IMR-90 (cell line): ENCODE data around the gene SV2C. TPM values are rescaled to one million over a fixed set of nuclear protein-coding genes. Genes with fewer than 3 reads are reported as not detected.

Source experiments
- ATAC-seq: fragments of 200-7000 bp; cut with Tn5 transposase; 2 replicates; pipeline ENCODE4 v1.9.1; 2020; ENCODE audit warnings: low read depth, mild to moderate bottlenecking, moderate library complexity
- BruUV-seq: library from RNA; stranded (reverse); fragments of 400-500 nt; replicated peaks from 2 replicates; lab custom pipeline; 2021; lab: Mats Ljungman, UMichigan
- CTCF ChIA-PET: fragments of 300-600 bp; formaldehyde crosslinking; extraction: SDS; loops from one replicate; lab custom pipeline; 2021; ENCODE audit warnings: antibody characterized with exemption; lab: Yijun Ruan, JAX
- POLR2A ChIA-PET: fragments of 300-600 bp; sonication (Branson Sonifier 250); formaldehyde crosslinking; loops from one replicate; lab custom pipeline; 2022; ENCODE audit warnings: antibody characterized with exemption; ENCODE audit not compliant: unreplicated experiment; lab: Charles Lee
- DNase-seq: peaks from one replicate; pipeline ENCODE4 v3.0.0; 2013
- H2AFZ ChIP-seq: replicated peaks from 2 replicates; pipeline ENCODE3; 2013; ENCODE audit warnings: low read length, mild to moderate bottlenecking; ENCODE audit not compliant: poor library complexity
- H2AK5ac ChIP-seq: 2 replicates; pipeline ENCODE4 v1.6.1; 2013; ENCODE audit warnings: low read depth, low read length, inconsistent platforms
- H2AK9ac ChIP-seq: replicated peaks from 2 replicates; pipeline ENCODE3; 2013; ENCODE audit warnings: mild to moderate bottlenecking, low read depth, low read length, moderate library complexity; ENCODE audit not compliant: poor library complexity
- H2BK120ac ChIP-seq: 2 replicates; pipeline ENCODE4 v1.6.1; 2013; ENCODE audit warnings: low read depth, low read length, inconsistent platforms
- H2BK15ac ChIP-seq: 3 replicates; pipeline ENCODE4 v1.6.1; 2013; ENCODE audit warnings: low read depth, low read length, inconsistent platforms
- H2BK20ac ChIP-seq: 2 replicates; pipeline ENCODE4 v1.6.1; 2013; ENCODE audit warnings: low read depth, mild to moderate bottlenecking, inconsistent platforms, low read length, moderate library complexity
- H2BK5ac ChIP-seq: 2 replicates; pipeline ENCODE4 v1.6.1; 2013; ENCODE audit warnings: mild to moderate bottlenecking, low read depth, low read length, inconsistent platforms; ENCODE audit not compliant: poor library complexity, severe bottlenecking
- H3K14ac ChIP-seq: replicated peaks from 2 replicates; pipeline ENCODE4 v1.6.1; 2013; ENCODE audit warnings: low read depth, low read length, inconsistent platforms
- H3K18ac ChIP-seq: 2 replicates; pipeline ENCODE4 v1.6.1; 2013; ENCODE audit warnings: low read depth, low read length, control low read depth
- H3K23ac ChIP-seq: 2 replicates; pipeline ENCODE4 v1.6.1; 2013; ENCODE audit warnings: low read depth, low read length, inconsistent platforms
- H3K27ac ChIP-seq: 2 replicates; pipeline ENCODE4 v1.5.1; 2013; ENCODE audit warnings: mild to moderate bottlenecking, control low read depth, low read length; ENCODE audit not compliant: insufficient read depth
- H3K27me3 ChIP-seq: 2 replicates; pipeline ENCODE4 v1.6.1; 2013; ENCODE audit warnings: low read length; ENCODE audit not compliant: control insufficient read depth, insufficient read depth
- H3K36me3 ChIP-seq: 2 replicates; pipeline ENCODE4 v1.6.1; 2013; ENCODE audit warnings: low read length, mixed read lengths; ENCODE audit not compliant: control insufficient read depth, insufficient read depth
- H3K4ac ChIP-seq: 2 replicates; pipeline ENCODE4 v1.6.1; 2013; ENCODE audit warnings: low read depth, low read length, inconsistent platforms
- H3K4me1 ChIP-seq: 2 replicates; pipeline ENCODE4 v1.6.1; 2013; ENCODE audit warnings: low read length, mixed read lengths; ENCODE audit not compliant: control insufficient read depth, insufficient read depth
- H3K4me2 ChIP-seq: 2 replicates; pipeline ENCODE4 v1.6.1; 2013; ENCODE audit warnings: low read depth, mild to moderate bottlenecking, control low read depth, low read length, moderate library complexity
- H3K4me3 ChIP-seq: 2 replicates; pipeline ENCODE4 v1.5.1; 2013; ENCODE audit warnings: low read depth, mild to moderate bottlenecking, control low read depth, low read length, moderate library complexity; ENCODE audit not compliant: insufficient read depth
- H3K56ac ChIP-seq: 2 replicates; pipeline ENCODE4 v1.6.1; 2013; ENCODE audit warnings: low read length, inconsistent platforms; ENCODE audit not compliant: insufficient read depth; ENCODE audit errors: extremely low read depth
- H3K79me1 ChIP-seq, 2 experiments: 2 replicates each; pipeline ENCODE4 v1.6.1; 2013; ENCODE audit warnings: low read length in 2 of 2, inconsistent platforms in 1 of 2, low read depth in 1 of 2
- H3K9ac ChIP-seq: 2 replicates; pipeline ENCODE4 v1.6.1; 2013; ENCODE audit warnings: low read depth, low read length, control low read depth
- H3K9me1 ChIP-seq: 2 replicates; pipeline ENCODE4 v1.6.1; 2013; ENCODE audit warnings: low read length, inconsistent platforms; ENCODE audit not compliant: insufficient read depth
- H3K9me3 ChIP-seq: 2 replicates; pipeline ENCODE4 v1.6.1; 2013; ENCODE audit warnings: low read length; ENCODE audit not compliant: control insufficient read depth, insufficient read depth
- H4K20me1 ChIP-seq: 2 replicates; pipeline ENCODE4 v1.6.1; 2013; ENCODE audit warnings: low read length, inconsistent platforms; ENCODE audit not compliant: insufficient read depth
- H4K5ac ChIP-seq: 2 replicates; pipeline ENCODE4 v1.6.1; 2013; ENCODE audit warnings: mild to moderate bottlenecking, low read depth, low read length, control low read depth
- H4K8ac ChIP-seq, 2 experiments: 2 replicates each; pipeline ENCODE4 v1.6.1; 2013; ENCODE audit warnings: low read depth in 2 of 2, low read length in 2 of 2, control low read depth in 1 of 2, inconsistent platforms in 1 of 2
- H4K91ac ChIP-seq: 2 replicates; pipeline ENCODE4 v1.6.1; 2013; ENCODE audit warnings: low read depth, low read length, inconsistent platforms; ENCODE audit not compliant: insufficient read depth
- MAFK ChIP-seq: IDR thresholded peaks from 2 replicates; pipeline ENCODE4 v1.6.1; 2012; ENCODE audit warnings: low read depth, low read length, improper control_type of control experiment
- MAZ ChIP-seq: IDR thresholded peaks from 2 replicates; pipeline ENCODE4 v1.6.1; 2012; ENCODE audit warnings: low read depth, mild to moderate bottlenecking, low read length, improper control_type of control experiment, moderate library complexity, borderline replicate concordance
- WGBS, 2 experiments: methylation state at CpG; one replicate each; pipeline versions ENCODE4 v1.1.5 to v1.1.7; 2013; ENCODE audit warnings: missing lambda C conversion rate in 2 of 2; ENCODE audit not compliant: insufficient read length in 1 of 2; ENCODE audit errors: extremely low coverage in 2 of 2; 5-methylcytosine and 5-hydroxymethylcytosine counted together
- dilution Hi-C: fragments of 300-500 bp; cut with HindIII; formaldehyde crosslinking; loops from one replicate; pipeline ENCODE4 v1.14.3; 2018; ENCODE audit warnings: low sequenced_read_pairs; ENCODE audit not compliant: unreplicated experiment
- in situ Hi-C: fragments of 300-500 bp; cut with MboI; formaldehyde crosslinking; loops from 3 replicates; pipeline ENCODE4 v1.14.3; 2019; ENCODE audit warnings: low sequenced_read_pairs, inconsistent platforms, mixed read lengths
- intact Hi-C: fragments of 100-400 bp; cut with micrococcal nuclease; formaldehyde crosslinking; loops from 2 replicates; pipeline ENCODE4 v1.10.0; 2022
- polyA plus RNA-seq, 3 experiments: library from polyadenylated mRNA; depleted of rRNA; stranded (reverse); fragments of >200 nt; gene quantifications; 2 replicates each; pipeline ENCODE4 v1.2.3, GENCODE V29; 2012; ENCODE audit warnings: low replicate concordance in 1 of 3
- total RNA-seq: library from RNA; depleted of rRNA; stranded (reverse); fragments of >200 nt; gene quantifications from 2 replicates; pipeline ENCODE4 v1.2.3, GENCODE V29; 2012

The SV2C gene
- total and polyA plus RNA-seq, 2 of the 4 experiments (the other 2 are of a cell fraction): not detected

DNA sequence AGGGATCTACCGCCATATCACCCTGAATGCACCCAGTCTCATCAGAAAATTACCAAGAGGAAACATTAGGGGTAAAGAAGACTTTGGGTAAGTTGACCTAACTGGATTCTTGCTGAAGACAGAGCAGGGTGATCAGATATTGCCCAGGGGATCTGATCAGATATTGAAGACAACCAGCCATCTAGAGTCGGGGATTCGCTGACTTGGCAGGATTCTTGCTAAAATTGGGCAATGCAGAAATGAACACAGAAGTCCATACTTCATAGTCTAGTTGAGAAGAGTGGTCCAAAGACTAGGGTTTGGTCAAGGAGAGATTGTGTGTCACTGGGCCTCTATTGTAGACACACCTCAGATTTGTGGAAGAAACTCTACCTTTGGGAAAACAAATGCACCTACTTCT, 107.2 kb downstream of the SV2C start:
- no peak for ATAC-seq
- no peak for DNase-seq
- H4K91ac ChIP-seq: no peak overlapping the region

More for the DNA sequence above, 107.2 kb downstream of the SV2C start:
- in situ Hi-C loops: no loop called here
- H3K79me1 ChIP-seq: no peaks in the 10 kb centered on the region
- no peaks in the 10 kb centered on the region for H3K9me1 ChIP-seq
- TF ChIP-seq MAFK (peak; percentile 78), MAZ (no peak)
- H3K27ac ChIP-seq: no peak overlapping the region
- H3K56ac ChIP-seq: no peak overlapping the region
- H3K4me3 ChIP-seq: no peak overlapping the region
- intact Hi-C loops: no loop called here
- no peak overlapping the region for H3K18ac ChIP-seq
- dilution Hi-C loops: no loop called here
- no peak overlapping the region for H2AK9ac ChIP-seq
- H3K14ac ChIP-seq: no peak overlapping the region
- no CpG with 5 or more reads among the region's 3 CpGs for WGBS, 2 experiments
- no TSS peak for BruUV-seq
- no peaks in the 10 kb centered on the region for H3K36me3 ChIP-seq
- H3K4ac ChIP-seq: no peak overlapping the region
- no peak overlapping the region for H2BK5ac ChIP-seq
- H3K9ac ChIP-seq: no peak overlapping the region
- no peak overlapping the region for H3K4me2 ChIP-seq
- no peak overlapping the region for H4K8ac ChIP-seq
- no peak overlapping the region for H2BK120ac ChIP-seq
- H3K23ac ChIP-seq: no peak overlapping the region
- no peak overlapping the region for H2BK20ac ChIP-seq
- no peak overlapping the region for H2BK15ac ChIP-seq
- H3K27me3 ChIP-seq: no peaks in the 10 kb centered on the region
- H2AFZ ChIP-seq: no peak overlapping the region
- H2AK5ac ChIP-seq: no peak overlapping the region
- ChIA-PET POLR2A (no interaction called here), CTCF (no interaction called here)
- H3K9me3 ChIP-seq: no peaks in the 10 kb centered on the region
- no peak overlapping the region for H4K5ac ChIP-seq
- no peaks in the 10 kb centered on the region for H3K4me1 ChIP-seq
- H4K20me1 ChIP-seq: no peaks in the 10 kb centered on the region
